Measurements from ENCODE around the gene ANXA8.

The ANXA8 gene

DNA sequence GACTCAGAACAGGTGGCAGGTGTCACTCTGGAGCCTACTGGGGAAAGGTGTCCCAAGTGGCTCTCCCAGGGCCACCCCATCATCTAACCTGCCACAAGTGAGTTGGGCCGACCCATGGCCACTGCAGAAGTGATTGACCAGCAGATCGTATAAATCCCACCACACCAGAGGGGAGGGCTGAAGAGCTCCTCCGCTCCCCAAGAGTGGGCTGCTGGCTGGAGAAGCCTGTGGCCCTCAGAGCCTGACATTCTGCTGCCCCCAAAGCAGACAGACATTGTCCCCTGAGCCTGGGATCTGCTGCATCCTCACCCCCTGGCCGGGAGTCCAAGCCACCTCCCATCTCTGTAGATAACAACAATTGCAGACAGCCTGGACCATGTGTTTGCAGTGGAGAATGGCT is 36.7 kb downstream of the ANXA8 start:
- no peak for DNase-seq

GRCh38 chr10:47445720-47446119 is 38.2 kb downstream of the ANXA8 start:
- DNase-seq = no peak

DNA sequence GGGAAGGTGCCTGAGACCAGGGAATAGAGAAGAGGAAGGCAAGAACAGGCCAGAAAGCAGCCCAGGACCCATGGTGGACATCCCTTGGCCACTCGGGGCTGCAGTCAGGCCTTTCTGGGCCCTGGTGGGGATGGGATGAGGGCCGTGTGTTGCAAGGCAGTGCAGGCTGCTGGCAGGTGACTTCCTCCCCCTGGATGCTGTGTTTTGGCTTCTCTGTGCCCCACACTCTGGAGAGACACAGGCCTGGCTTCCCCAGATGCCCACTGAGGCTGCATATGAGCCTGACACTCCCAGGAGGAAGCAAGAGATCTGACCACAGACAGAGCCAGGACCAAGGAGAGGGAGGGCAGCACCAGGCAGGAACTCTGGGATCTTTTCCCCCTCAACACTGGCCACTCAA is 39.9 kb downstream of the ANXA8 start:
- no peak for DNase-seq

DNA sequence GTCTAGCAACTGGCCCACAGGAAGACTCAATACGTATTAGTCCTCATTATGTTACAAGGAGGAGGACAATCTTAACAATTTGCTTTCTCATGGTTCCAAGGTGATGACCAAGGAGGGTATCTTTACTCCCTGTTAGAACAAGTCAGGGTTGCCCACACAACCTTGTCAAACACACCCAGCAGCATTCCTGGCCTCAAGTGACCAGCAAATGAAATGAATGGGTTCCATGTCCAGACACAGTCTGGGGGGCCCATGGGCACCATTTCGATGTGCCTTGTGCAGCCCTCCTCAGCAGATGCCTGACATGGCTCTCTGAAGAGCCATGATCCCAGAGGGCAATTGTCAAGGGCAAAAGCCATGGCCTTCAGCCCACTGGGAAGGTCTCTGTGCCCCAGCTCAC is 40.8 kb downstream of the ANXA8 start:
- DNase-seq = no peak

DNA sequence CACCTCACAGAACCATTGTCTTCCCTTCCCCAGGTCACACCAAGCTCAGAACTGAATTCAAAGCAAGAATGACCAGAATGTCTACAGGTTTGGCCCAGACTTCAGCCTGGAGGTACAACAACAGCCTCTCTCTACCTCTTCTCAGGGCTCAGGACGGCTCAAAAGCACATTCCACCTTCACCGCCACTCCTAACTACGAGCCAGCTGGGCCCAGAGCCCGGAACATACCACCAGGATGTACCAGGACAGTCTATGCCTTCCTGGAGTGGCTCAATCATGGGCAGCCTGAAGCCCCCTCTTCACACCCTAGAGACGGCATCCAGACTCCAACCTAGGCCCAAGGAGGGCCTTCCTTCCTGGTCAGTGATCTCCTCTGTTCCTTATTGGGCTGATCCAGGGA is 41.6 kb downstream of the ANXA8 start:
- DNase-seq = no peak

DNA sequence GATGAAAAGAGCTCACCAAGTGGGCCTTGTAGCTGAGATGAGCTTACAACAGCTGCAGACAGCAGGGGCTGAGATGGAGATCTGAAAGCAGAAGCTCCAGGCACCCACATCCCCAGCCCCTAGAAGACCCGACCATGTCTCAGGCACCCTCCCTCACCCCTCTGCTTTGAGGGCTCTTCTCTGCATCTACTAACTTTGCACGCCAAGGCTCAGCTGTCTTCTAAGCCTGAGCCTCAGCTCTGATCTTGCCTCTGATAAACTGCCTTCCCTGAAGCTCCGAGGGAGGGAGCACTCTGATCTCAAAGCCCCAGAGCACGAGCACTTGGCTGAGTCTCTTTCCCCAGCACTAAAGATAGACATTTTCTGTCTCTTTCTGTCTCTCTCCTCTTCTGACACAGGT is 42.0 kb downstream of the ANXA8 start:
- DNase-seq = no peak

DNA sequence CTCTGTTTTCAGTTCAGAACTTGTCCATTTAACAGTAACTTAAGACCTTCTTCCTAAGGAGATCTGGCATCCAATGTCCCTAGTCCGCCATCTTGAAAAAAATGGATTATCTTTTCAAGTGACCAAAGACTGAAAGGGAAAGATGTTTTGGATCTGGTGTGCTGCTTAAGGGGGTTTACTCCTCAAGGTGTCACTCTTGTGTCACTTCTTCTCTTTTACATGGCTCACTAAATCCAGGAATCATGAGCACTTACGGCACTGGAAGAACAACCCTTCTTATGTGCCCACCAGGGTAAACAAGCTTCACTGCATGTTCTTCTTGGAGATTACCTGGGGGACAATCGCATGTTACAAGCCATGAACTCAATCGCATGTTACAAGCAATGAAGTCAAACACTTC is 43.7 kb downstream of the ANXA8 start:
- no peak for DNase-seq

GRCh38 chr10:47438857-47439474 is 44.9 kb downstream of the ANXA8 start:
- no peak for DNase-seq

DNA sequence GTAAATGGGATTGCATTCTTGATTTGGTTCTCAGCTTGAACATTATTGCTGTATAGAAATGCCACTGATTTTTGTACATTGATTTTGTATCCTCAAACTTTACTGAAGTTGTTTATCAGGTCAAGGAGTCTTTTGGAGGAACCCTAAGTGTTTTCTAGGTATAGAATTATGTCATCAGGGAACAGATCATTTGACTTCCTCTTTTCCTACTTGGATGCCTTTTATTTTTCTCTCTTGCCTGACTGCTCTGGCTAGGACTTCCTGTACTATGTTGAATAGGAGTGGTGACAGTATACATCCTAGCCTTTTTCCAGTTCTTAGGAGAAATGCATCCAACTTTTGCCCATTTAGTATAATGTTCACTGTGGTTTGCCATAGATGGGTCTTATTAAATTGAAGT is 48.8 kb downstream of the ANXA8 start:
- no peak for DNase-seq

DNA sequence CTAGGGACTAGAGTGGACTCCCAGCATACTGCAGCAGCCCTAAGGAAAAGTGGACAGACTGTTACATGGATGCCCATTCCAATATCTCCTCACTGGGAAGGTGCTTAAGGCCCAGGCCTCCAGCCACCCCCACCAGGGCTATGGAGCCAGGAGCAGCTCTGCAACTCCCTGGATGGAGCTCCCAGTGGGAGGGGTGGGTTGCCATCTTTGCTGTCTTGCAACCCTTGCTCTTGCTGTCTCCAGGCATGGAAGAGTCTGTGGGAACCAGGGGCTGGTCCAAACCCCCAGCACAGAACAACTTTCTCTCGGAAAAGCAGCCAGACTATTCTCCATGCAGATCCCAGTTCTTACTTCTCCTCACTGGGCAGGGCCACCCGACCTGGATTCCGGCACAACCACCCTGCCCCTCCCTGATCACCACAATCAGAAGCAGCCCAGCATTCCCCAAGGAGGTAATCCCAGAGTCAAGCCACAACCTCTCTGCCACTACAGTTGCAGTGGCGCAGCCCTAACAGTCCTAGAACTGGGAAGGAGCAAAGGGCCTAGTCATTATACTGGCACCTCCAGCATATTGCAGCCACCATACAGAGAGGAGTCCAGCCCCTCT is 58.0 kb downstream of the ANXA8 start:
- DNase-seq = no peak

DNA sequence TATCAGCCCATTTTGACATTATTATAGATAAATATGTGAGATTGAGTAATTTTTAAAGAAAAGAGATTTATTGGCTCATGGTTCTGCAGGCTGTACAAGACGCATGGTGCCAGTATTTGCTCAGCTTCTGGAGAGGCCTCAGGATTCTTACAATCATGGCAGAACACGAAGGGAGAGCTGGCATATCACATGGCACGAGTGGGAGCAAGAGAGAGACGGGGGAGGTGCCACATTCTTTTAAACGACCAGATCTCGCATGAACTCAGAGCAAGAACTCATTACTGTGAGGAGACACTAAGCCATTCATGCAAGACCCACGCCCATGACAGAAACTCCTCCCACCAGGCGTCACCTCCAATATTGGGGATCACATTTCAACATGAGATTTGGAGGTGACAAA is 59.7 kb downstream of the ANXA8 start:
- no peak for DNase-seq

DNA sequence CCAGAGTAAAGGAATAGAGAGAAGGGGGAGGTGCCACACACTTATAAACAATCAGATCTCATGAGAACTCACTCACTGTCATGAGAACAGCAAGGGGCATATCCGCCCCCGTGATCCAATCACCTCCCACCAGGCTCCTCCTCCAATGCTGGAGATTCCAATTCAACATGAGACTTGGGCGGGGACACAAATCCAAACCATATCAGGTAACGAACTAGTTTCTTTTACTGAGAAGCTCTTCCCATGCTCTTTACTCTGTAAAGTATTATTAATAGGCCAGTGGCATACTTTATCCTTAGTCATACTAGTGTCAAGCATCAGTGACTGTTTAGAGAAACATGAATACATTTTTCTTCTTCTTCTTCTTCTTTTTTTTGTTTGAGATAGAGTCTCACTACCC is 60.4 kb downstream of the ANXA8 start:
- DNase-seq = no peak

GRCh38 chr10:47421057-47421952 is 62.6 kb downstream of the ANXA8 start:
- no peak for DNase-seq

DNA sequence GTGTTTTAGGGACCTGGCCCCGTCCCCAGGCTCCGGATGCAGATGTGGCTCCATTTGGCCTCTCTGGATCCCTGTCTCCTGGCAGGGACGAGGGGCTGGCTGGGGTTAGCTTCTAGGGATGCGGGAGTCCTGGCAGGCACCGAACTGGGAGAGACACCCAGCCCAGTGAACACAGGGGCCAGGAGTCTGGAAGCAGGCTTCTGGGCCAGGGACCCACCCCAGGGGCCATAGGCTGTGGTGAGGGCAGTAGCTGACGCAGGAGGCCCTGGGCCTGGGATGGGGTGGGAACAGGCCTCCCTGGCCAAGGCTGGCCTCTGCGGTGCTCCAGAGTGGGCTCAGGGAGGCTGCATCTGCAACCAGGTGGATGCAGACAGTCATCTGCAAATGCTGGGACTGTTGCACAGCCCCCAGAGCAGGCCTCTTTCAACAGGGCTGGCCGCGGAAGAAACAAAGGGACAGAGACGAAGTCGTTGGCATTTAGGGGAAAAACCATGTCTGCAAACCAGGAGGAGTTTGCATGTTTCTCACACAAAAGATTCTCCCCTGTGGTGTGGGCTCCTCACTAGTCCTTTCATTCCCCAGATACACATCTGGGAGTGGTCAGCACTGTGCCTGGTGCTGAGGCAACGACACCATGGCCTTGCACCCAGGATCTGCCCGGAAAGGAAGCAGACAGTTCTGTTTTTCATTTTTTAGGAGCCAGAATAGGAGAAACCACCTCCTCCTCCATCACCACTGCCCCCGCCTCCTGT is 63.4 kb downstream of the ANXA8 start:
- DNase-seq = no peak

DNA sequence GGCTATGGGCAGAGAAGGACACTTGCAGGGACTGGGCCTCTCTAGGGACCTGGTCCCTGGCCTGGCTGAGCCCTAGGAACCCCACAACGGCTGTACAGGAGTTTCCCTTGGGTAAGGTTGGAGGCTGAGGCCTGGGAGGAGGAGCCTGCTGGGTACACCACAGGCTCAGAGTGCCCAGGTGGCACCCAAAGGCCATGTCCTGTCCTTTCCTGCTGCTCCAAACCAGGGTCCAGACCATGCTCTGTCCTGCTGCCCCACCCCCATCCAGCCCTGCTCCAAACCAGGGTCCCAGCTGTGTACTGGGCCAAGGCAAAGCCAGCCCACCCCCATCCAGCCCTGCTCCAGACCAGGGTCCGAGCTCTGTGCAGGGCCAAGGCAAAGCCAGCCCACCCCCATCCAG is 64.5 kb downstream of the ANXA8 start:
- DNase-seq = no peak

DNA sequence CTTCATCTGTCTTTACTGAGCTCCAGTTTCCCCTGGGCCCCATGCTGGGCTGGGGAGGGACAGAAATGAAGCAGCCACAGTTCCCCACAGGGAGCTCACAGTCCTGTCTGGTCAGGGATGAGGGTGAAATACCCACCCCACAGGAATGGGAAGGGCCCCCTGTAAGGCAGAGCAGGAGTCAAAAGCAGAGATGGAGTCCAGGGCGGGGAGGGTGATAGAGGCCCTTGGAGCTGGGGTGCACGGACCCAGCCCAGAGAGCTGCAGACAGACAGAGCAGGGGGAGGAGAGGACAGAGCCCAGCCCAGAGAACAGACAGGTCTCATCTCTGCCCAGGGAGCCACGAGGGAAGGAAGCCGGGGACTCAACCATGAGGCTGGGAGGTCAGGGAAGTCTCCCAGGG is 64.9 kb downstream of the ANXA8 start:
- DNase-seq = no peak

DNA sequence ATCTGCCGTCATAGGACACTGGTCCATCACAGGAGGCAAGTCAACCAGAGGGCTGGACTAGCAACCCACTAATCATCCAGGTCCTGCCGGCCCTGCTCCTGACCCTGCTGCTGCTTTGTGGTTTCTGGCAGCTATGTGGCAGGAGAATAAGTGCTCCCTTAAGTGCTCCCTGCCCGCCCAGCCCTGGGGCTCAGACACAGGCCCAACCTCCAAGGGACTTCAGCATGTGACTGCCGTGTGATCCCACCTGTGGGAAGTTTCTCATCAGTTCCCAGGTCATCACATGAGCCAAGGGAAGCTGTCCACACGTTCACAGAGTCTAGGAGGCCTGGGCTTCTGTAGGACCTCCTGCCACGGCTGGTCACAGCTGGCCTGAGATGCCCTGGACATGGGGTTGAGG is 65.6 kb downstream of the ANXA8 start:
- DNase-seq = no peak
